ENCODE data around the gene ARHGAP10.
A peak's percentile ranks its signal among the peaks of the same experiment; 100 is the strongest.

The ARHGAP10 gene

DNA sequence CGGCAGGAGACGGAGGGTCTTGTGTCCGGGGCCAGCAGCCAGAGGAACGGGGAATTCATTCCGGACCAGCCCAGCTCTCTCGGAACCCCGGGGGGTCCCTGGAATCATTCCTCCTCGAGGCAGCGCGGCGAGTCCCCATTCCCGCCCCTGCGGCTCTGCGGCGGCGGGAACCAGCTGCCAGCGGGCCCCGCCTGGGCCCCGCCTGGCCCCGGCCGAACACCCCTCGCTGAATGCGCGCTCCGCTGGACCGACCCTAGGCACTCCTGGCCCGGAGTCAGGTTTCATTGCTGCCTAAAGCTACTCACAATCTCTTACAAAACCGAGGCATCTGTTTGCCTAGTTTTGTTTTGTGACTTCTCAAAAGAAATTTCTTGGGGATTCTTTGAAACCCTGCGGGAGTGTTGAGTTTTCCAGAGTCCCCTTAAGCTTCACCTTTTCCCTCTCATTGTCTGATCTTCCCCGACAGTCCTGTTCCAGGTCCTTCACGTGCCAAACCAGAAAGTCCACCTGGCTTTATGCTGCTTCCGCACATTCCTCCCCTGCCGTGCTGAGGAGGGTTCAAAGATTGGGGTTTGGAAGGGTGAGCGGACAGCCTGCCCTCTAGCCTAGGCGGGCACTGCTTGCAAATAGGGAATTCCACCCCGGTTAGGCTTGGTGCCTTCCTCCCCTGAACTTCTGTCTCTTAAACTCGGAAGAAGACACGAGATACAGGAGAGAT lies 789 bp downstream of the ARHGAP10 start:
- peak; percentile 64 for DNase-seq (ENCODE audit: low read depth)

DNA sequence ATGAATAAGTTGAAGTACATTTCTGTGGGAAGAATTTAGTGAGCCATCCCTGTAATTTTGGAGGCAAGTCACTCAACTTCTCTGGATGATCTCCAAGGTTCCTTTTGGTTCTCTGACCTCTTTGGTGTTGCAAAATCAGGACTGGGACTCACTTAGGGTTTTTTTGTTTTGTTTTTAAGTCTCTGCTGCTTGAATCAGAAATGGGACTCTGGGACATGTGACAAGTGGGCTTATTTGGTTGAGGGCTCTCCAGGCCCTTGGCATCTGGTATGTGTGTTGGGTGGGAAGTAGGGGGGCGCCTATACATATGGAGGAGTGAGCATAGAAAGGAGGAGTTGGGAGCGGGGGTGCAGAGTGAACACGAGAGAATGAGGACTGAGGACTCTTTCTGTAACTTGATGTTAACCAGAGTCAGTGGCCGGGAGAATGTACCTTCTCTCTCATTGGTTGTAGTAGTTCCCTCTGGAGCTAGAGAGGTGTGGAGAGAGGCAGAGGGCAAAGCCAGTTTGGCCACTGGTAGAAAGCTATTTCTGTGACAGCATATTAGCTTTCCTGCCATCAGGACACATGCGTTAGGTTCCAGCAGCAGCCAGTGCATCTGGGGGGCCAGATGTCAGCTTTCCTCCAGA lies 1.9 kb downstream of the ARHGAP10 start:
- peak; percentile 68 for DNase-seq (ENCODE audit: low read depth)

DNA sequence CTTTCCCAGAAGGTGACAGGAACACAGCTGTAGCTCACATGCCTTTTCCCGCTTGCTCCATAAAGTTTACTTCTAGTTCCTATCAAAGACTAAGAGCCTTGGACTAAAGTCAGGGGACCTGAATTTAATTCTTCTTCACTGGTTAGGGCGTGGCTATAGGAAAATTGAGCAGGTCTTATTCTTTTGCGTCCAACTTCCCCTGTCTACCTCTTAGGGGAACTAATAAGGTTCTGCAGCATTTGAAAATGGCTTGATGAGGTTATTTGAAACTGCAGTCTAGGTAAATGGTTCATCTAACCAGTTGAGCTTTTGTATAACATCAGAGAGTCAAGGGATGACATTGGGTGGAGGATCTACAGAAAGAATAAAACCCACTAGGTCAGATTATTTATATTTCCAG lies 2.6 kb downstream of the ARHGAP10 start:
- DNase-seq (ENCODE audit: low read depth), result no peak

DNA sequence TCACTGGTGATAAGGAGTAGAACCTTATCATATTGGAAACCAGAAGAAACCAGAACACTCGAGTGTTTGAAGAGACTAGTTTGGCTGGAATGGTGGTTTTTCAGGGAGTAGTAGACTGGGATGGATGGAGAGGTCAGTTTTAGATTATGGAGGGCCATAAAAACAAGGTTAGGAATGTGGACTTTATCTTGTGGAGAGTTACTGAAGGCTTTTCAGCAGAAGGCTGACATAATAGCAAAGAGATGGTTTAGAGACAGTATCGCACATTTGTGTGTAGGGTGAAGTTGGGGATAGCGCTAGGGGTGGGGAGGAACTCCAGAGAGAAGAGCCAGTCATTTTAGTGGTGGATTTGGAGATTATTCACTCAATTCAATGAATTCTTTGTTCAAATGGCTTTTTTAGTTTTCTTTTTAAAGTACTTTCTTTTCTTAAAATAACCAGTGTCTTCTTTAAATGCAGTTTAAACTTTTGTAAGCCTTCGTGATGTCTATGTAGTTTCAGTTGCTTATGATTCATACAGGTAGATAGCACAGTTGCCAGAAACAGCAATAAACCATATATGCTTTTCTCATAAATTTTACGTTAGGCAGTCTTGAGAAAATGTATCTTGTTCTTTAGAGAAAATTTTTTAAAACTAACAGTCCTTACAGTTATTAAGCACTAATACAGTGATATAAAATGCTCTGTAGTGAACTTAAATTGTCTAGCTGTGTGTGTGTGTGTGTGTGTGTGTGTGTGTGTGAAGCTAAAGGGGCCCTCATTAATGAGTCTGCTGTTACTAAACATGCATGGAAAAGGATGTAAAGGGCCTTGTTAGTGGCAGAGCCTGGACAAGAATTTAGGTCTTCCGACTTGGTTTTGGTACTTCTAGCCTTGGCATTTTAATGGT lies 3.8 kb downstream of the ARHGAP10 start:
- peak; percentile 21 for DNase-seq (ENCODE audit: low read depth)

DNA sequence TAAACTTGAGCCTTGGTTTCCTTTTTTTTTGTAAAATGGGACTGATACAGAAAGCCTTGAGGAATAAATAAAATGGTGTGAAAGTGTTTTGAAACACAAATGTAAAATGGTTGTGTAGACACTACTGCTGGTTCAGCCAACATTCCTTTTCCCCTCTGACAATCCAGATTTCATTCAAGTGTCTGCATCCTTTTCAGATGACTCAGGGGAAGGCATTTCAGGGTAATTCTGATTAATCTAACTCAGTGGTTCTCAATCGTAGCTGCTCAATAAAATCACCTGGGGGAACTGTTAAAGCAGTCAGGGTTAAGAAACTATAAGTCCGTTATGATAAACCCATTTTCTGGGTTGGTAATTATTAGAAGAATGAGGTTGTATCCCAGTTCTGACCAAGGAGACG lies 4.6 kb downstream of the ARHGAP10 start:
- DNase-seq (ENCODE audit: low read depth), result peak; percentile 93

DNA sequence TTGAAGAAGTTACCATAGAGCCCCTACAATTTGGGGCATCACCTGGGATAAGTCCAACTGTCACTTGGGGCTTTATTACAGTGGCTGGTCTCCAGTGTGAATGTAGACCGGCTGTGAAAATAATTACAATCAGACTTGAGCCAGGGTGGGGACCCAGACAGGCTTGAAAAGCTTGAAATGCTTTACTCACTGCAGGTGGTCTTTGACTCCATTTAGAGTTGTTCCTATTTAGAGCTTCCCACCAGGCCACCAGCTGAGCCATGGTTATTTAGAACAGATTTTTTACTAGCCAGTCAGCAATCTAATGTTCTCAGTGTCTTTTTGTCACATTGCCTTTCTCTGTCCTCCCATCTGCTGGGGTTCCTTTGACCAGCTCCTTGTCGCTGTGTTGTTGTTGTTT lies 5.7 kb downstream of the ARHGAP10 start:
- no peak for DNase-seq (ENCODE audit: low read depth)

DNA sequence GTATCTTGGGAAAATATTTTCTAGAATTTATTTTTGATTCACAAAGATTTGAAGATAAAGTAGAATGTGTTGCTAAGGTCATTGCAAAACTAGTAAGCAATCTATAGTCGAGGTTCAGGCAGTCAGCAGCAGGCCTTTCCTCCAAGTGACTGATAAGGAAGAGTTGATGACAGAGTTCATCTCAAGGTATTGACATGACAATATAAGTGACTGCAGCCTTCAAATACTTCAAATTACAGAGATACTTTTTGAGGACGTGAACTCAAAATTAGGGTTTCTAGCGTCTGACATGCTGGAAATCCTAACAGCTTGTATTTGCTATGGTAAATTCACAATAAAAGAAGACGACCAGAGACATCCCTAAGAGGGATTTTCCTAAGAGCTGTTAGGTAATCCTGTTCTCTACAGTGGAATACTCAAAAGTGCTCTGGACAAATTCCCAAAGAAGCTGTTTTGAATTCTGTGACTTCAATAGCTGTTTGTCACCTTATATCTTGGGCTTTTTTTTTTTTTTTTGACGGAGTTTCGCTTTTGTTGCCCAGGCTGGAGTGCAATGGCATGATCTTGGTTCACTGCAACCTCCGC lies 7.4 kb downstream of the ARHGAP10 start:
- peak; percentile 48 for DNase-seq (ENCODE audit: low read depth)

DNA sequence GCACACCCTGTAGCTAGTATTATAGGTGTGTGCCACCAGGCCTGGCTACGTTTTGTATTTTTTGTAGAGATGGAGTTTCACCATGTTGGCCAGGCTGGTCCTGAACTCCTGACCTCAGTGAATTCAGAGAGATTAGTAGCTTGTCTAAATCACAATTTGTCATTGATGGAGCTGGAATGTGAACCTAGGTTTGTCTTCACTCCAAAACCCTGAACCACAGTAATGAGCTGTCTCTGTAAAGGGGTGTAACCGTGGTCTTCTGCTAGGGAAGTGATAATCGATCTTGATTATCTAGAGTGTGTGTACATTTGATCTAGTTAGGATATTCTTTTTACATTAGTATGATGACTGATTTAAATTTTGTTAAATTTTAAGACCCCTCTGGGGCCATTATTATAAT lies 8.3 kb downstream of the ARHGAP10 start:
- peak; percentile 21 for DNase-seq (ENCODE audit: low read depth)

DNA sequence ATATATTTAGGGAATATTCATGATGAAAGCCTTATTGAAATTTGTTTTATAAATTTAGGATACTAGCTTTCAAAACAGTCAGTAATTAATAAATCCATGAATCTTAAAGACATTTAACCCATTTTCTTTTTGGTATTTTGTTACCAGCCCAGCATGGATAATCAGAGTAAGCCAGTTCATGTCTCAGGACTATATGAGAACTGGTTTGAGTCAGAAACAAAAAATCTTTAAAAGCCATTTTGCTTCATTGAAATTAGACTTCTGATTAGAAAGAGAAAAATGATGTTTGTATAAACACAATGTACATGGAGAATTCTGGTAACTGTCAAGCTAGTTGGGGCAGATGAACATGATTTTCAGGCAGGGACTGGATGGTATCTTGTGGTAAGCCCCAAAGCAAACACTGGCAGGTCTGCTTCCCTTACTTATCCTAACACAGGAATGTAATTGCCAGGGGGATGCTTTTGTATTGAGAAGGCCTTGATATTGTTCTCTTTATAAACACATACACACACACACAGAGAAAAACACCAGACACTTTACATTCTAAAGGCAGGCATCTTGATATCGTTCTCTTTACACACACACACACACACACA lies 9.4 kb downstream of the ARHGAP10 start:
- DNase-seq (ENCODE audit: low read depth), result peak; percentile 65

DNA sequence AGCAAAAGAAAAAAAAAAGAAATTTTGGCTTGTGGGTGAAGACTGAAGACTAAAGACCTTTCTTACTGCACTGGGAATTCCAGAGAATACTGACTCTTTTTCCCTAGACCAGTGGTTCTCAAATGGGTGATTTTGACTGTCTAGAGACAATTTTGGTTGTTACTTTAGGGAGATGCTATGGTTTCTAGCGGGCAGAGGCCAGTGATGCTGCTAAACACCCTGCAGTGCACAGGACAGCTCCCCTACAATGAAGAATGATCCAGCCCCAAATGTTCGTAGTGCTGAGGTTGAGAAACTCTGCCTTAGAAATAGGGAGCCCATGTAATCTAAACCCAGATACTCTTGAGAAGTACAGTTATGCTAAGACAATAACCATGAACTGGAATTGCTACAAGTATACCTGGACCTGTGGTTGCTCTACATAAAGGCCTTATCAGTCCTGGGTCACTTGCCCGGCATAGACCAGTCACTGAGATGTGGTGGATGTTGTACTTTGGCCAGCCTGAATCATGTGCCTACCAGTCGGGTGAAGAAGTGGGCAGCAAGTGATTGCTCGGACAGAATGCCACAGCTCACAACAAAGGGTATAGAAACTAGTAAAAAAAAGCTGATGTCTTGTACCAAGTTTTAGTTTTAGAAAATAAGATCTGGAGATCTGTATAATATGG lies 16.0 kb downstream of the ARHGAP10 start:
- no peak for DNase-seq (ENCODE audit: low read depth)

DNA sequence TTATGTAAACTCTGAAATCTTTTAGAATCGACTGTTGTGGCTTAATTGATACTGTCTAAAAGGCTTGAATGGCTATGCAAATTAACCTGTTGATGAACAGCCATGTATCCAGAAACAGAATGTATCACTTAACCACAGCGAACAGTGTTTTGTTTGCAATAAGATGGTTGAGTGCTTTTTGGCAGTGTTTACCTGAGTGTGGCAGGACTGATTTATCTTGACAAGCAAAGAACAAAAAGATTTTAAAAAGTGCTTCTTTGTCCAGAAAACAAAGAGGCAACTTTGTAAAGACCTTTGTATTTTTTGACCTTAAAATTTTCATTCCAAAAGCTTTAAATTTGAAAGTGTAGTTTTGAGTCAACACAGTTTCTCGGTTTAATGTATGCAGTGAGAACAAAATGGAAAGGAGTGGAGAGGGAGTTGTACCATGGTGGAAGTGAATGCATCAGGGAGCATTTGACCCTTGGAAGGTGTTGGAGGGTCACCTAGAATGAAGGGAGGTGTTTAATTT lies 18.0 kb downstream of the ARHGAP10 start:
- DNase-seq (ENCODE audit: low read depth), result no peak

DNA sequence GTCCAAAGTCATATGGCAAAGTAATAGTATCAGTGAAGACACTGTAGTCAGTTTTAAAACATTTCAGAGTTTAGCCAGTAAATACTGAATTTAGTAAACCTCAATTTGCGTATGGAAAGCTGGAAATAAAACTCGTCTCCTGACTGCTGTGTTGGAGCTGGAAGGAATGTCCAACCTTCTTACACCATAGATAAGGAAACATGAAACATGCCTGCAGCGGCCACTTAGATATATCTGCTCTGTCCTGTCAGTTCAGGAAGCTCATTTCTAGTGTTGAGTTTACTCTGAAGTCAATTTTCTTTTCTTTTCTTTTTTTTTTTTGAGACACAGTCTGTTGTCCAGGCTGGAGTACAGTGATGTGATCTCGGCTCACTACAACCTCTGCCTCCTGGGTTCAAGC lies 21.2 kb downstream of the ARHGAP10 start:
- peak; percentile 33 for DNase-seq (ENCODE audit: low read depth)

DNA sequence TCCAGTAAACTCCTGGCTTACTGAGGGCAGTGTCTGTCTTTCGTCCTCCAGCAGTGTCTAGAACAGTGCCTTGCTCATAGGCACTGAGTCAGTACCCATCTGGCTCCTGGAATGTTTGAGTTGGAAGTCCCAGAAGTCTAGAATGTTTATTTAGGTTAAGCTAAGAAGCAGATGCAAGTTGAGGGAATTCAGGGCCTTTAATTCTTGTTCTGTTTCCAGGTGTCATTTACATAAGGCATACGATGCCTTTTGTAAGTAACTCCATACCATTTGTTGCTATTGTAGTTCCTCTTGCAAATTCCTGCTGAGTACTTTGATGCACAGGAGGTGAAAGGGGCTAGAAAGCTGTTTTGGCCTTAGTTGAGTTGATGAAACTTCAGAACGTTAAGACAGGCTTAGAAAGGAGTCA lies 22.2 kb downstream of the ARHGAP10 start:
- peak; percentile 92 for DNase-seq (ENCODE audit: low read depth)

DNA sequence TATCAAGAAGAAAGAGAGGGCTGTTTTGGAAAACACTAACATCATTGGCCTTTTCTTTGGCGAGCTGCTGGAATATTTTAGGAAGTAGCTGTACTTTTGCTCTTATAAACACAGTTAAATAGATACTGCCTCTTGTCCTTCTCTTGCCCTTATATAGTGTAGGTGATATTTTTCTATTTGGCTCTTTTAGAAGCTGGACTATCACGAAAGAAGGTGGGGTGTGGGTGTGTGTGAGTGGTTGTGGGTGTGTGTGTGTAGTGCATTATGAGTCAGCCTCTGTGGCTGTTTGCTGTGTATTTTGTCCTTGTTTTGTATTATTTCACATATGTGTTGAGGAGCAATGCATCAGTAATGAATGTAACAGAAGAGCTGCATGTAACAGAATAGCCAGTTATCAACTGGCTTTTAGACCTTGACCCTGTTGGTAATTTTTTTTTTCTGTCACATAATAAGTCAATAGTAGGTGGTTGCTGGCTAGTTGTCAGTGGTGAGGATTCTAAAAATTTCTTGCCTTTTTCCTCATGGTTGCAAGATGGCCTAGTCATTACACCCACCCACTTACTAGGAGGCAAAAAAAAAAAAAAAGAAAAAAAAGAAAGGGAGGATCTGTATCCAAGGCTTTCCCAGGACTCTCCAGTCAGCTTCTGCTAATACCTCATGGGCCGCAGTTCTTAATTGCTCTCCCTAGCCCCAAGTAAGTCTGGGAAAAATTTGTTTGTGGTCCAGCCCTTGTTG lies 23.8 kb downstream of the ARHGAP10 start:
- DNase-seq (ENCODE audit: low read depth), result peak; percentile 55

DNA sequence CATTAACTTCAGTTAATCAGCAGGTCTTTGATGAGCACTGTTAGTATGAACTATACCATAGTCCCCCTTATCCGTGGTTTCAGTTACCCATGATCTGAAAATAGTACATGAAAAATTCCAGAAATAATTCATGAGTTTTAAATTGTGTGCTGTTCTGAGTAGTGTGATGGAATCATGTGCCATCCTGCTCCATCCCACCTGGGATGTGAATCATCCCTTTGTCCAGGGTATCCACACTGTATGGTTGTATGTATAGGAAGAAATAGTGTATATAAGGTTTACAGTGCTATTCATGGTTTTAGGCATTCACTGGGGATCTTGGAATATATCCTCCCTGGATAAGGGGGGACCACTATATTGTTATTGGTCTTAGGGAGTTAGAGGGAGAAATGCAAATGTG lies 24.5 kb downstream of the ARHGAP10 start:
- no peak for DNase-seq (ENCODE audit: low read depth)

DNA sequence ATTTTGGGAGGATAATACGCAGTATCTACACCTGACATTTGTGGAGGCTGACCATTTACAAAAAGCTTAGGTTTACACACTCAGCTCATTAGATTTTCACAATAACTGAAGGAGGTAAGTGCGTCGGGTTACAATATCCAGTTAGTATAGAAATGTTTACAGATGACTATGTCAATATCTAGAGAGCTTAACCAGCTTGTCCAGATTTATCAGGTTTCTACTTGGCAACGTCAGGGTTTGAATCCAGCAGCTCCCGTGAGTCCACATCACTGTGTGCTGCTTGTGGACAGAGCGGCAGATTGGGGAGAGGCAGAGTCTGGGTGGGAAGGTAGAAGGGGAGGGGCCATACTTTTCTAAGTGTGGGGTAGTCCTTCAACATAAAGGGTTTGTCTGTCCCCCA lies 28.3 kb downstream of the ARHGAP10 start:
- DNase-seq (ENCODE audit: low read depth), result no peak

DNA sequence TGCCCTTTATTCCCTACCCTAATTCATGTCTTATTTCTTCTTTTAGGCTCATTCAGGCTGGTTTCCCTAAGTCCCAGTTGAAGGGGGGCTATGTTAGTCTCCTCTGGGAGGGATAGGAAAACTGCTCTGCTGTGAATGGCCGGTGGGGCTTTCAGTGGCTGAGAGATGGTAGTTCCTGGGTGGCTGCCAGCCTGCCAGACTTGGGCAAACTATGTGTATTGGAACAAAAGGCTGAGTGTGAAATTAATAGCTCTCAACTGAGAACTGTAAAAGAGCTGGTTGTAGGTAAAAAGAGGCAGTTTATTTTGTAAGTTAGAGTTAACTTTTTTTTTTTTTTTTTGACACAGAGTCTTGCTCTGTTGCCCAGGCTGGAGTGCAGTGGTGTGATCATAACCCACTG lies 28.8 kb downstream of the ARHGAP10 start:
- no peak for DNase-seq (ENCODE audit: low read depth)

DNA sequence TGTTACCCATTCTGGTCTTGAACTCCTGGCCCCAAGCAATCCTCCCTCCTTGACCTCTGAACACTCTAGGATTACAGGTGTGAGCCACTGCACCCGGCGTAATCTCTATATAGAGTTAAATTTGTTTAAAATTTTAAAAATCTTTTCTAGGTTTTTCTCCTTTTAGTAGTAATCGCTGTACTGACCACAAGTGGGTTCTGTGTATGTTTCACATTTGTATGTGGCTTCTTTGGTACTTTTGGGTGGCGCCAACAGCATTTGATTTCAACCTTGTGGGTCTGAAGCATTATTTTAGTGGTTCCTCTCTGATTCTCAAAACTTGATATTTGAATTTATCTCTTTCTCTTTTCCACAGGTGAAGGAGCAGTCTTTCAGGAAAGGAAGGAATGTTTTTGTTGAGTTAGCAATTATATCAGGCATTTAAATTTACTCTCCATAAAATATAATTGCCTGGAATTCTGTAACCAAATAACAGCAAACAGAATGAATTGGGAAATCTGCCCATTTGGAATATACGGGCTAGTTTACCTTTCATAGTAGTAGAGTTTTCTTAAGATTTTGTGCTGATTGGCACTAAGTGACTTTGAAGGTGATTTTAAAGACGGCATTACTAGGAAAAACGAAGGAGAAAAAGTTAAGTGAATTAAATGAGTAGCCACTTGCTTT lies 29.5 kb downstream of the ARHGAP10 start:
- no peak for DNase-seq (ENCODE audit: low read depth)

DNA sequence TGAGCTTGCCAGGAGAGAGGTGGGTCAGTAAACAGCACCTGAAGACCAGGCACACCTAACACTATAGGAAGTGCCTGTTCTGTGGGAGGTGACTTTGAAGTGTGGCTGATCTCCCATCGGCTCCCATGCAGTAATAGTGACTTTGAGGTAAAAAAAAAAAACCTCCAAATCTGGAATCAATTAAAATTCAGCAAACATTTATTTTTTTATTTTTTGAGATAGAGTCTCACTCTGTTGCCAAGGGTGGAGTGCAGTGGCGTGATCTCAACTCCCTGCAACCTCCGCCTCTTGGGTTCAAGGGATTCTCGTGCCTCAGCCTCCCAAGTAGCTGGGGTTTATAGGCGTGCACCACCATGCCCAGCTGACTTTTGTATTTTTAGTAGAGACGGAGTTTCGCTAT lies 32.4 kb downstream of the ARHGAP10 start:
- no peak for DNase-seq (ENCODE audit: low read depth)

DNA sequence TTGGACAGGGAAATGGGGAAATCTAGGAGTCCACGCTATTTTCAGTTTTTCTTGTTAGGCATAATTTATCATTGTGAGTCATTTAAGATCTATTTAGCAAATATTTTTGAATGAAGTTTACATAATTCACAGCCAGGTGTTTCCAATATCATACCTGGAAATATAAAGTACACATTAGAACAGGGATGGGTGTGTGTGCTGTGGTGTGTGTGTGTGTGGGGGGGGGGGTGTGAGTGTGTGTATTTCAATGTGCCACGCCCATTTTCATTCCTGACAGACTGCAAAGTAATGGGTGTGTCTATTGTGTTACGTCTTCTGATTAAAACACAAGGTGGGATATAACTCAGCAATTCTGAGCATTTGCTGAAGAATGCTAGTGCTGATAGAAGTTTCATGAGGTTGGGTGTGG lies 33.2 kb downstream of the ARHGAP10 start:
- no peak for DNase-seq (ENCODE audit: low read depth)

Measured in iris pigment epithelial cell (primary cell).